Measurements from ENCODE around the gene FKBP2.

DNA sequence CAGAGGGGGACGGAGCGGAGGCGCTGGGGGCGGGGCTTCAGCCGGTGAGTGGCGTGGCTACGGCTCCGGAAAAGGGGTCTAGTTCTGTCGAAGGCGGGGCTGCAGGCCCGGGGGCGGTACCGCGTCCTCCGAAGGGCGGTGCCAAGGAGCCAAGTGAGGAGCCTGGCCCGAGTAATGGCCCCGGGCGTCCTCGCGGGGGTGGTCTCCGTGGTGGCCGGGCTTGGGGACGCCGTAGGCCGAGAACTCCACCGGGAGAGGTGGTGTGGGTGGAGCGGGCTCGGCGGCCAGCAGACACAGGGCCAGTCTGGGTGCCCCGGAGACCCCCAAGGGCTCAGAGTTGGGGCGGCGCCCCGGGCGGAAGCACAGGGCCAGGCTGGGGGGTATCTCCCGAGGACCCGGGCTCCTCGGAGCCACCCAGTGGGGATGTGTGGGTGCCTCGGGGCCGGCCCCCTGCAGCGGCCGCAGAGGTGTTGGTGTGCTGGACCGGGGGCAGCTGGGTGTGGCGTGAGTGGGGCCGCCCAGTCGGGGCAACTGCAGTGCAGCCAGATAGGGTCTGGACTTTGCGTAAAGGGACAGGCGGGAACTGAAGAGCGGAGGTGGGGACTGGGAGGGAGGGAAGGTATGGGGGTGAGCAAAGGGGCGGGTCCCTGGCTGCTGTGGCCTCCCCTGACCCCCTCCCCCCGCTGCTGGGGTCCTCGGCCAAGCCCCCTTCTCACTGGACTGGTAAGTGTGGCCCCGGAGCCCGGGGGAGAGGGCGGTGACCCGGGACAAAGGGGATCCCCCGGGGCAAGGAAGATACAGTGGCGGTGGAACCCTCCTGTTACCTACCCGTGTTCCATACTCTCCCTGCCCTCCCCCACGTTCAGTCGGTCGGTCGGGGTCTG, 838 bp downstream of the FKBP2 start:
- TF ChIP-seq RAD21 (CRISPR knock-in tag; IDR thresholded peaks at IDR 0.05) (no peak; the same call in none of the 2 replicates), NFE2L1 (CRISPR knock-in tag; IDR thresholded peaks at IDR 0.05; ENCODE audit: borderline replicate concordance) (no peak)

Measured in HepG2 (cell line).